ENCODE measurements around the gene LRP1B. TPM values are rescaled to one million over a fixed set of nuclear protein-coding genes. Genes with fewer than 3 reads are reported as not detected.

The LRP1B gene
- total RNA-seq, 1 experiment from 2014 or later = 0.21 TPM

DNA sequence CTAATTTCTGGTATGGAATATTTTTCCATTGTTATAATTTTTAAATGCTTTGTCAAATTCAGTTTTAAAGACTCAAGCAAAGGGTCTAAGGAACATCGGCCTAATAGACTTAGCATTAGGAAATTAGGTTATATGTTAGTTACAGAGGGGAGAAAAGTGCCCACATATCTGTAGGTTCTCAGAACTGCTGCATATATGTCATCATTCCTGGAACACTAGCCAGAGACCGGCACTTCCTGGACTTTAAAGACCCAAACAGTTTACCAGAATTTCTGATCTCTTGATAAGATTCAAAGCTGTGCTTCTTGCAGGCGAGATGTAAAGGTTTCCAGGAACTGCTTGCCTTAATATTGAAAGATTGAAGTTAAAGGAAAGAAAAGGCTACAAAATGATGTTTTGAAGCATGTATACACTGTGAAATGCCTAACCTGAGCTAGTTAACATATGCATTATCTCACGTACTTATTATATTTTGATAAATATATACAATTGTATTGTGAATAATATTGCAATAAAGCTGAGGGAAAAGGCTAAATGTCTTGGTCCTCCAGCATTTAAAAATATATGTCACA is 993.6 kb downstream of the LRP1B start:
- TF ChIP-seq, protein P1, sequence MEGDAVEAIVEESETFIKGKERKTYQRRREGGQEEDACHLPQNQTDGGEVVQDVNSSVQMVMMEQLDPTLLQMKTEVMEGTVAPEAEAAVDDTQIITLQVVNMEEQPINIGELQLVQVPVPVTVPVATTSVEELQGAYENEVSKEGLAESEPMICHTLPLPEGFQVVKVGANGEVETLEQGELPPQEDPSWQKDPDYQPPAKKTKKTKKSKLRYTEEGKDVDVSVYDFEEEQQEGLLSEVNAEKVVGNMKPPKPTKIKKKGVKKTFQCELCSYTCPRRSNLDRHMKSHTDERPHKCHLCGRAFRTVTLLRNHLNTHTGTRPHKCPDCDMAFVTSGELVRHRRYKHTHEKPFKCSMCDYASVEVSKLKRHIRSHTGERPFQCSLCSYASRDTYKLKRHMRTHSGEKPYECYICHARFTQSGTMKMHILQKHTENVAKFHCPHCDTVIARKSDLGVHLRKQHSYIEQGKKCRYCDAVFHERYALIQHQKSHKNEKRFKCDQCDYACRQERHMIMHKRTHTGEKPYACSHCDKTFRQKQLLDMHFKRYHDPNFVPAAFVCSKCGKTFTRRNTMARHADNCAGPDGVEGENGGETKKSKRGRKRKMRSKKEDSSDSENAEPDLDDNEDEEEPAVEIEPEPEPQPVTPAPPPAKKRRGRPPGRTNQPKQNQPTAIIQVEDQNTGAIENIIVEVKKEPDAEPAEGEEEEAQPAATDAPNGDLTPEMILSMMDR (IDR thresholded peaks at IDR 0.05; ENCODE audit: unreplicated experiment) = no peak
- no peak for DNase-seq
- H3K4me3 Mint-ChIP-seq (ENCODE audit: low read depth, unreplicated experiment) = no peak overlapping the region
- H3K27ac Mint-ChIP-seq (ENCODE audit: unreplicated experiment) = no peak overlapping the region
- no peaks in the 10 kb centered on the region for H3K36me3 Mint-ChIP-seq (ENCODE audit: insufficient read depth, unreplicated experiment)
- intact Hi-C loops (cut with micrococcal nuclease; ENCODE audit: unreplicated experiment) = no loop called here
- H3K9me3 Mint-ChIP-seq (ENCODE audit: low read depth, unreplicated experiment) = no peaks in the 10 kb centered on the region
- no peaks in the 10 kb centered on the region for H3K4me1 Mint-ChIP-seq (ENCODE audit: low read depth, unreplicated experiment)
- BruUV-seq (replicated peaks) = no TSS peak
- CTCF ChIA-PET = no interaction called here
- H3K27me3 Mint-ChIP-seq (ENCODE audit: unreplicated experiment) = no peaks in the 10 kb centered on the region

- Mint-ChIP-seq H3K4me1 (ENCODE audit: low read depth, unreplicated experiment) (no peaks in the 10 kb centered on the region), H3K27ac (ENCODE audit: unreplicated experiment) (no peak overlapping the region), H3K9me3 (ENCODE audit: low read depth, unreplicated experiment) (no peaks in the 10 kb centered on the region), H3K27me3 (ENCODE audit: unreplicated experiment) (no peaks in the 10 kb centered on the region), H3K36me3 (ENCODE audit: insufficient read depth, unreplicated experiment) (no peaks in the 10 kb centered on the region), H3K4me3 (ENCODE audit: low read depth, unreplicated experiment) (no peak overlapping the region)
- BruUV-seq (replicated peaks) = no TSS peak
- CTCF ChIA-PET = no interaction called here
- no peak for DNase-seq
- TF ChIP-seq, protein P1 (IDR thresholded peaks at IDR 0.05; ENCODE audit: unreplicated experiment) = no peak
- intact Hi-C loops (cut with micrococcal nuclease; ENCODE audit: unreplicated experiment) = no loop called here
Observed at GRCh38 chr2:141133883-141134282, 996.9 kb downstream of the LRP1B start.

- Mint-ChIP-seq H3K36me3 (ENCODE audit: insufficient read depth, unreplicated experiment) (no peaks in the 10 kb centered on the region), H3K4me1 (ENCODE audit: low read depth, unreplicated experiment) (no peaks in the 10 kb centered on the region)
- no TSS peak for BruUV-seq (replicated peaks)
Observed at GRCh38 chr2:141125432-141125831, 1005.4 kb downstream of the LRP1B start.

DNA sequence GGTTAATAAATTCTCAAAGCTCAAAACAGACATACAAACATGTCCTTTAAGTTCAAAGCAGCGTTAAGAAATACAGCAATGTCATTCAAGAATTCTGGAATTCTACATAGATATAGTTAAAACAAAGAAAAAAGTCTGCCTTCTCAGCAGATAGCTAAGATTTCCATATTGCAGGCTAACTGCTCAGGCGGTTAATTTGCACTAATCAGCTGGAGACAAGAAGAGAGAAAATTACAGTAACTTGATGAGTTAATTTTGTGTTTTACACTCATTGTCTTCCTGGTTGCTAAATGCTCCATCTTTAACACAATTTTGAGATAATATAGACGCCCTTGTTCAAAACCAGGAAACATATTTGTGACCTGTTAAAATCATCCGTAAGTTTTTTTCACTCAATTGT is 1012.0 kb downstream of the LRP1B start:
- intact Hi-C loops (cut with micrococcal nuclease; ENCODE audit: unreplicated experiment) = no loop called here
- H3K27ac Mint-ChIP-seq (ENCODE audit: unreplicated experiment) = no peak overlapping the region
- no peak for DNase-seq
- no peaks in the 10 kb centered on the region for H3K4me1 Mint-ChIP-seq (ENCODE audit: low read depth, unreplicated experiment)
- no peaks in the 10 kb centered on the region for H3K9me3 Mint-ChIP-seq (ENCODE audit: low read depth, unreplicated experiment)
- H3K36me3 Mint-ChIP-seq (ENCODE audit: insufficient read depth, unreplicated experiment) = no peaks in the 10 kb centered on the region
- H3K27me3 Mint-ChIP-seq (ENCODE audit: unreplicated experiment) = no peaks in the 10 kb centered on the region
- TF ChIP-seq, protein P1 (IDR thresholded peaks at IDR 0.05; ENCODE audit: unreplicated experiment) = no peak
- H3K4me3 Mint-ChIP-seq (ENCODE audit: low read depth, unreplicated experiment) = no peak overlapping the region
- BruUV-seq (replicated peaks) = no TSS peak
- CTCF ChIA-PET = no interaction called here

More at GRCh38 chr2:141125432-141125831, 1005.4 kb downstream of the LRP1B start:
- H3K9me3 Mint-ChIP-seq (ENCODE audit: low read depth, unreplicated experiment) = peaks cover 3% of the 10 kb centered on the region
- intact Hi-C loops (cut with micrococcal nuclease; ENCODE audit: unreplicated experiment) = no loop called here
- H3K4me3 Mint-ChIP-seq (ENCODE audit: low read depth, unreplicated experiment) = no peak overlapping the region
- no peak overlapping the region for H3K27ac Mint-ChIP-seq (ENCODE audit: unreplicated experiment)
- no peaks in the 10 kb centered on the region for H3K27me3 Mint-ChIP-seq (ENCODE audit: unreplicated experiment)
- TF ChIP-seq, protein P1 (IDR thresholded peaks at IDR 0.05; ENCODE audit: unreplicated experiment) = no peak
- no peak for DNase-seq
- CTCF ChIA-PET = no interaction called here
